ENCODE results near the gene MRPL32.

MRPL32 gene

DNA sequence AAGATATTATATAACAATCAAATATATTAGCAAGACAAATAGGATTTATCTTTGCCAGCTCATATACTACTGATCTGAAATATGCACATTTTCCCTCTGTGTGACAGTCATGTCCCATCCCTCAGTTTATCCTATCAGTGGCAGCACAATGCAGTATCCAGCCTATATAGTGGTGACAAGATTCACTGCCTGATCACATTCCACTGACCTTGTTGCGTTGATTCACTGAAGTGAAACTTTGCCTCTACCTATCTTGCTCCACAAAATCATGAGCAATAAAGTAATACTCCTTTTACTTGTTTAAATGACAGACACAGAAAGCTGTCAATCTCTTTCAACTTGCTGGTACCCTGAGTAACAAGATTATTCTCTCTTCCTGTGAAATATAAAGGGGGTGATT, 6.5 kb upstream of the MRPL32 start:
- no peak for DNase-seq

DNA sequence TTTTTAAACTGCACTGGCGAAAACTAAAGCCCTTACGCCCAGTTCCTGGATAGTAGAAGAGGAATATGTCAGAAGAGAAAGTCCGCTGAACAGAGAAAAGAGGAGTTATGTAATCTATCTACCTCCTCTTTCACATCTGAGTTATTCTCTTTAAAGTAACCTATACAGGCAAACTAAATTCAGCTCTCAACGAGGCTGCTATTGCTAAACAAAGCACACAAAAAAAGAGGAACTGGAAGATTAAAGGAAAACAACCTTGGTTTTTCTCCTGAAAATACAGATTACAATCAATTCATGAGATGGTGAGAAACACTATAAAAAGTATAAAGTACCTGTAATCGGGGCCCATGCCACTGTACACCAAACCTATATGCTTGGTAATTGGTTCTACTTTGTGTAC, 6.0 kb upstream of the MRPL32 start:
- no peak for DNase-seq

- DNase-seq: no peak
Measured at GRCh38 chr7:42928754-42929153, 3.4 kb upstream of the MRPL32 start.

- no peak for DNase-seq
Measured at GRCh38 chr7:42929449-42929848, 2.7 kb upstream of the MRPL32 start.

DNA sequence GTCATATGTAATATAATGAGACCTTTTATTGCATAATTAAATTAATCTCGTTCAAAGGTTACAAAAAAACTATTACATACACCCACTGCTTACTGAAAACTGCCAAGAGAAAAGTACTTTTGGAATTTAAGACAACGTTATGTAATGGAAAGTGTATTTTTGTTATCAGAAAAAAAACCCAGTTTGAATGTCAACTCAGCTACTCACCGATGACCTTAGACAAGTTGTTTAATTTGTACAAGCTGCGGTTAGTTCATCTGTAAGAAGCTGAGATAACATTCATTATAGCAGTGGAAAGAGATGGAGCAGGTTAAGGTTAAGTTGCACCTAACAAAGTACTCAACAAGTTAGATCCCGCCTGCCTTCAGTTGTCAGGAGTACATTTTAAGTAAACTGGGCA, 1.3 kb upstream of the MRPL32 start:
- DNase-seq: no peak

DNA sequence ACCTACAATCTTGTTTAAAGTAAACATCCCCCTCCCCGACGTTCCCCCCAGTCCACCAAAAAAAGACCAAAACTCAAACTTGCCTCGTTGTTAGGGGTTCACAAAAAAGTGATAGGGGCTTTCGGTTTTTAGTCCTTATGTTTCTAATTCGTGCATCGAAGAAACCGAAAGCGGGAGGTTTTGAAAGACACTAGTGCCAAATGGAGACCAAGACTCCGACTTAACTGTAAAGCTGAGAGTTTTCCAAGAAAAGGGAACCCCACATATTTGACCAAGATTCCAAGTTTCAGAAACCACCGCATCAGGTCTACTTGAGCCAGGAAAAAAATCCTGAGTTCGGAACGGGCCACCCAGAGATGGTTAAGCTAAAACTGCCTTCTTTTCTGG, 736 bp upstream of the MRPL32 start:
- DNase-seq: no peak

- peak in 9 of 58 donors; percentile 1 to 54 (median 8) for DNase-seq
Measured at GRCh38 chr7:42932811-42933591, 825 bp downstream of the MRPL32 start.

GRCh38 chr7:42934291-42934690, 2.1 kb downstream of the MRPL32 start:
- DNase-seq: no peak

DNA sequence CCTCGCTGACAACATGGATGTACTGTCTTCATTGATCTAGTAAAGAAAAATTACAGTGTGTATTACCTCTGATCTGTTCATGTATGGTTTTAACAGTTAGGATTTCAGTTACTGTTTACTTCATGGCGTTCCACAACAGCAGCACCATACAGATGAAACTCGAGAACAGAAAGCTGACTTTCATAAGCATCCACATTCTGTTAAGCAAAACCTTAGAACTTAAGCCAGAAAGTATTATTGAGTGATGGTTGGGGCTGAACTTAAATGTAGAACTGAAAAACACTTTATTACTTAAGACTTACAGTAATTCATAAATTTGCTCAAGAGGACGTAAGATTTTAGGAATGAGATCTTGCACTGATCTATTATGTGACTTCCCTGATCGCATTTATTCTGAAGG, 3.7 kb downstream of the MRPL32 start:
- no peak for DNase-seq

DNA sequence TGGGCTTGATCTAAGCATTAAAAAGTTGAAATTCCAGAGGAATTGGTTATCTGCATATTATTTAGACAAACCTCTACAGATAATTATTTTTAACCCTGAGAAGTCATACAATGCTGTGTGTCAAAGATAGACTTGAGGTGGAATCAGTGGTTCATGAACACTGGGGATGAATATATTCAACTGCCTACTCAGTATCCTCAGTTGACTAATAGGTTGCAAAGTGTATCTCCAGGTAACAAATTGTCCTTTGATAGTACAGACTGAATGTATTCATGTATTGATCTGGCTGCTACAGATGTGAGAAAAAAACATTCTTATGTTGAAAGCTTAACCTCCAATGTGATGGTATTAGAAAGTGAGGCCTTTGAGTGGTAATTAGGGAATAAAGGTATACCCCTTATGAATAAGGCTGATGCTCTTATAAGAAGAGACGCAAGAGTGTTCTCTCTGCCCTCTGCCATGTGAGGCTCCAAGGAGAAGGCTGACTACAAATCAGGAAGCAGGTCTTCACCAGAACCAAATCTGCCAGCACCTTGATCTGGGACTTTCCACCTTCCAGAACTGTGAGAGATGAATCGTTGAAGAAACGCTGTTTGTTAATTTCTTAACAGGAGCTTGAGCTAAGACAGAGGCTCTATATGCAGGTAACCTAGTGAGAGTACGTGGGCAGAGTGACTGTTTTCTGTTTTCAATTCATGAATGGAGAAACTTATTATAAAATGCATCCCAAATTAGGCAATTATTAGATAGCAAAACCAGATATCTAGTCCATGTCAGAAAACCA, 7.5 kb downstream of the MRPL32 start:
- DNase-seq: no peak

DNA sequence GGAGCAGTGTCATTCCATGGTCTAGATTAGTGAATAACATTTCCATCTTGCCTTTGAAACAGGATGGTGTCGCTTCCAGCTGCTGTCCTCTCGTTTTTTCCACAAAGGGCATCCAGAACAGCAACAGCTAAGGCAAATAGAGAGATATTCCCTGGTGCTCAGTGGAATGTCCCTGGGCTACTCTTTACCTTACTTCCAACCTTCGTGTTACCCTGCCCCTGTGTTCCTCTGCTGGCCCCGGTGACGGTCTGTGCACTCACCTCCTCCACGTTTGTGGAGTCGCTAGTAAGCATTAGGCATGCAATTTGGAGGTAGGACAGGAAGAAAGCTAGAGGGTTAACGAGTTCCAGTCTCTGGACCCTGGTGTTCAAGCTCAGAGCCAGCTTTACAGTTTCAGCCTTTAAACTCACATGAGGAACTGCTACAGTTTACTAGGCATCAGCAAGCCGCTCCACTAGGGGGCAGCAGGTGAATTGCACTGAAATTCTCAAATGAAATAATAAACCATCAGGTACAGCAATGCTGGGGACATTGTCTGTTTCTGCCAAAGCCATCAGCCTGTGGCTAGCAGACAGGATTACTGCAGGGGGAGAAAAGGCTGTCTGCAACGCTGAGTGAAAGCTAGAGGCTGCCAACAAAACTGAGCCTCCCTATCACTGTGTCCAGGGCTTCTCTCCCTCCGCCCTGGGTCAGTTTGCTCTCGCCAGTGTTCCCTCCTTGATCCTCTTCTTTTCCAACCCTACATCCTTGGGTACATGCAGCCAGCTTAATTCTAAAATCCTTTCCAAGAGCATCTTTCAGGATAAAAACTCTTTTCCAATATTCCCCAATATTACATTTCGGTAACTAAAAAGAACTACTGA, 9.0 kb downstream of the MRPL32 start:
- peak in 55 of 58 donors; percentile 12 to 93 (median 64) for DNase-seq

GRCh38 chr7:42945821-42946626, 13.8 kb downstream of the MRPL32 start:
- peak in 11 of 58 donors; percentile 2 to 23 (median 7) for DNase-seq

DNA sequence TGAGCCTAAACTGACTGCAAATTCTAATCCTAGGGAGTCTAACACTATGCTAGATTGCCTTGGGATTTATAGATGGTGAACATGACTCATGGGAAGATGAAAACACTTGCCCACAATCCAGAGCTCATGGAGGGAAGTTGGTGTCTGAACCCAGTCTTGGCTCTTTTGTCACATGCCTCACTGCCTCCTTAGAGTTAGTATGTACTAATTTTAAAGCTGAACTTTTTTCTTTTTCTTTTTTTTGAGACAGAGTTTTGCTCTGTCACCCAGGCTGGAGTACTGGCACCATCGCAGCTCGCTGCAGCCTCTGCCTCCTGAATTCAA, 14.4 kb downstream of the MRPL32 start:
- DNase-seq: no peak

DNA sequence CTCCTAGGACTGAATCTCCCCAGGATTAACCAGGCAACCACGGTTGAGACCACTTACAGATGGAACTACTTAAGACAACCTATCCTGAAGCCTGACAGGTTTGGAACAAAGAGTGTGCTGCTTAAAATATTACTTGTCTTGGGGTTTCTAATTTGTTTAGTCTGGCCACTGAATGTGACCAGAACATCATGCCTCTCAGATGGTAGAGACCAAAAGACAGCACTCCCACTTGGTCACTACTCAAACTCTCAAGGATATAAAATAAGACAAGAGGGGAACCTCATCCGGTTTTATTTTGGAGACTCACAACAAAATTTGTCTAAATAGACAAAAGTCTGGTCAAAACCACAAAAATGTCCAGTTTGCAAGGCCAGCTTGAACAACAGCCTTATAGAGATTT, 15.3 kb downstream of the MRPL32 start:
- DNase-seq: no peak

DNA sequence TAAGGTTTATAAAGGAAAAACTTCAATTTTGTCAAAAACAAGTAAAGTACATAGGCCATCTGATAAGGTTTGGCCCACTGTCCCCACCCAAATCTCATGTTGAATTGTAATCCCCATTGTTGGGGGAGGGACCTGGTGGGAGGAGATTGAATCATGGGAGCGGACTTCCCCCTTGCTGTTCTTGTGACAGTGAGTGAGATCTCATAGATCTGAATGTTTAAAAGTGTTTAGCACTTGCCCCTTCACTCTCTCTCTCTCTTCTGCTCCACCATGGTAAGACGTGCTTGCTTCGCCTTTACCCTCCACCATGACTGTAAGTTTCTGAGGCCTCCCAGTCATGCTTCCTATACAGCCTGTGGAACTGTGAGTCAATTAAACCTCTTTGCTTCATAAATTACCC, 18.2 kb downstream of the MRPL32 start:
- no peak for DNase-seq

DNA sequence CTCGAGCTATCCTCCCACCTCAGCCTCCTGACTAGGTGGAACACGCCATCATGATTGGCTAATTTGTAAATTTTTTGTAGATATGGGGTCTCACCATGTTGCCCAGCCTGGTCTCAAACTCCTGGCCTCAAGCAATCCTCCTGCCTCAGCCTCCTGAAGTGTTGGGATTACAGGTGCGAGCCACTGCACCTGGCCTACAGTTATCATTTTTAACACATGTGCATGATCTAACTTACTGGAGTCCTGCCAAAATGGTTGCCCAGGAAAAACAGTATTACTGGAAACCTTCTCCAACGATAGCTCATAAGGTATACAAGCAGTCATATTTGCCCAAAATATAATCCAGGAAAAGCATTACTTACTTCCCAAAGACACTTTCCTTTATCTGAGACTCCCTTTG, 20.2 kb downstream of the MRPL32 start:
- DNase-seq: no peak

- DNase-seq: no peak
Measured at GRCh38 chr7:42953994-42954393, 21.8 kb downstream of the MRPL32 start.

GRCh38 chr7:42956062-42956461, 23.9 kb downstream of the MRPL32 start:
- DNase-seq: no peak

DNA sequence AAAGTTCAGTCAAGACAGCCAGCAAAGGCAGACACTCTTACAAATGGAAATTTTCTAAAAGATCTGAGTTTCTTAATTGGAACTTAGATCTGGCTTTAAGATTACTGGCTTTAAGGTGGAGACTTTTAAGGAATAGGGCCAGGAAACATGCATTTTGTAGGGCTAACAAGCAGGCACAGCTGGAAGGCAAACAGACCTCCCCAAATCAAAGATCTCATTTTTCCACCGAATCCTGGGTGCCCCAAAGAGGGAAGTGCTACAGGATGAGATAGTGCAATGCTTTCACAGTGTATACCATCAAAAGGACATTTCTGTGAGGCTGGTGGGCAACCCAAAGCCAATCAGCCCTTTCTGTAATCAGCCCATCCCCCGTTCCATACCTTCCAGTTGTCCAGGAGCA, 27.4 kb downstream of the MRPL32 start:
- DNase-seq: no peak

DNA sequence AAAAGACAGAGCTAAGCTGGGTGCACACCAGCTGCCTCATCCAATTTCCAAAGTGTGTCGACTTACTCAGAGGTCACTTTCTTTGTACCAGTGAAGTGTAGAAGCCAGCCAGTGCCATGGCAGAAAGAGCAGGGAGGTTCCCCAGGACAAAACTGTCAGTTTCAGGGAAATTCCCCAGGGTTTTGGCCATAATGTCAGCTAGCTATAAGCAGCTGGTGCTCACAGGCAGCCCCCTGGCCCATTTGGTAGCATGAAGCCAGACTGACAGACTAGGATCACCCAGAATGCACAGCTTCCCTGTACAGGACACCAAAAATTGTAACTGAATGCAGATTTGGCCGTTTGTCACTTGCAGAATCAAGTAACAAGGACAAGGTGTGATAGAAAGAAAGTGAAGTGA, 28.6 kb downstream of the MRPL32 start:
- no peak for DNase-seq

- no peak for DNase-seq
Measured at GRCh38 chr7:42961170-42961569, 29.0 kb downstream of the MRPL32 start.
